Spleen (tissue), 11 donors: ENCODE measurements around the gene GPD2. TPM values are rescaled to one million over a fixed set of nuclear protein-coding genes. Genes with fewer than 3 reads are reported as not detected.

ENCODE experiments used
- DNase-seq: peaks from one replicate; pipeline ENCODE4 v3.0.0-alpha.2; 2020
- H3K27ac ChIP-seq, 8 donors: fragments of 200-600 bp; sonication (generic) in 7 of 8; 1 replicate in 4 of 8; 2 replicates in 4 of 8; pipeline versions ENCODE4 v1.5.0 to v1.8.0; 2016 to 2021; ENCODE audit warnings: inconsistent platforms in 4 of 8, mild to moderate bottlenecking in 4 of 8, moderate library complexity in 1 of 8
- H3K27me3 ChIP-seq, 7 donors: fragments of 200-600 bp; sonication (generic) in 6 of 7; replicated peaks in 1 of 7; 1 replicate in 4 of 7; 2 replicates in 3 of 7; pipeline versions ENCODE4 v1.5.0 to v1.8.0; 2016 to 2021; ENCODE audit warnings: inconsistent platforms in 3 of 7, mild to moderate bottlenecking in 1 of 7
- H3K36me3 ChIP-seq, 6 donors: fragments of 200-600 bp; sonication (generic) in 5 of 6; 1 replicate in 4 of 6; 2 replicates in 2 of 6; pipeline versions ENCODE4 v1.5.0 to v1.8.0; 2016 to 2021; ENCODE audit warnings: inconsistent platforms in 2 of 6
- H3K4me1 ChIP-seq, 6 donors: fragments of 200-600 bp; sonication (generic) in 5 of 6; 1 replicate in 3 of 6; 2 replicates in 3 of 6; pipeline versions ENCODE4 v1.5.0 to v1.8.0; 2016 to 2021; ENCODE audit warnings: inconsistent platforms in 3 of 6
- H3K4me3 ChIP-seq, 8 donors: fragments of 200-600 bp; sonication (generic) in 7 of 8; 1 replicate in 4 of 8; 2 replicates in 4 of 8; pipeline versions ENCODE4 v1.5.0 to v1.8.0; 2016 to 2021; ENCODE audit warnings: inconsistent platforms in 4 of 8, mild to moderate bottlenecking in 4 of 8, moderate library complexity in 2 of 8
- H3K9me3 ChIP-seq, 8 donors: fragments of 200-600 bp; sonication (generic) in 7 of 8; 1 replicate in 4 of 8; 2 replicates in 4 of 8; pipeline versions ENCODE4 v1.5.0 to v1.8.0; 2016 to 2021; ENCODE audit warnings: inconsistent platforms in 4 of 8
- POLR2A ChIP-seq, 3 donors: fragments of 450-650 bp; IDR thresholded peaks; one replicate each; pipeline ENCODE4 v1.5.1; 2017; ENCODE audit warnings: antibody characterized with exemption in 3 of 3, mild to moderate bottlenecking in 1 of 3
- POLR2AphosphoS5 ChIP-seq, 3 donors: sonication (generic); formaldehyde crosslinking; IDR thresholded peaks; one replicate each; pipeline ENCODE4 v1.5.1; 2017; ENCODE audit warnings: antibody characterized with exemption in 3 of 3
- WGBS, 5 donors: extraction: QIAGEN DNeasy Blood & Tissue Kit in 3 of 5; methylation state at CpG; one replicate each; pipeline versions ENCODE4 v1.1.5 to v1.1.7; 2013 to 2018; 5-methylcytosine and 5-hydroxymethylcytosine counted together
- intact Hi-C: fragments of 100-400 bp; cut with DNase I; formaldehyde crosslinking; loops from one replicate; pipeline ENCODE4 v1.15.0; 2023; ENCODE audit warnings: low total_unique reads
- polyA plus RNA-seq, 3 donors: library from polyadenylated mRNA; stranded (reverse); fragments of 200-250 nt; gene quantifications; one replicate each; pipeline ENCODE4 v1.2.1, GENCODE V29; 2013
- total RNA-seq, 7 donors: library from RNA; depleted of rRNA in 3 of 7; stranded (reverse); fragments of >200 nt in 3 of 7; fragmentation: NEBNext Ultra II Directional in 4 of 7; extraction: Animal tissue kit (Norgen Biotek cat#: 25700) in 4 of 7; gene quantifications; one replicate each; pipeline versions ENCODE4 v1.1.0 to v1.2.1, GENCODE V29; 2016 to 2021
- TF ChIP-seq, protein P1 (sequence below), 11 experiments: fragments of 200-600 bp in 7 of 11; fragments of 450-650 bp in 4 of 11; sonication (generic) in 4 of 11; IDR thresholded peaks in 8 of 11; conservative IDR thresholded peaks in 3 of 11; 1 replicate in 7 of 11; 2 replicates in 4 of 11; pipeline versions ENCODE4 v1.4.0 to v1.8.0; 2016 to 2021; ENCODE audit warnings: antibody characterized with exemption in 11 of 11, inconsistent platforms in 4 of 11, mild to moderate bottlenecking in 1 of 11
- donor health status: healthy with polysubstance abuse.
- donor health status: DM: no; HTN: no; CAD: no; lungs with moderate emphysema.
- donor health status: DM: no; HTN: no; CAD: no.
- donor health status: Bipolar disorder and iron deficiency.
- donor health status: healthy.
- donor health status: DM: no; HTN: no; CAD: no.
- donor health status: DM: yes; HTN: yes; CAD: no.

The GPD2 gene
- total and polyA plus RNA-seq, 10 donors: 3.5 to 74.9 (median 28.8) TPM

GRCh38 chr2:156541229-156541628, 105.0 kb downstream of the GPD2 start:
- Histone ChIP-seq H3K4me1 (peaks cover 0 to 11% (median 2%) of the 10 kb centered on the region in 6 donors), H3K4me3 (no peak overlapping the region), H3K9me3 (no peaks in the 10 kb centered on the region), H3K27ac (no peak overlapping the region), H3K27me3 (no peaks in the 10 kb centered on the region), H3K36me3 (peaks cover 0 to 28% (median 0%) of the 10 kb centered on the region in 6 donors)
- DNase-seq: no peak
- no peak for TF ChIP-seq POLR2AphosphoS5 (IDR thresholded peaks at IDR 0.05)
- no peak for TF ChIP-seq POLR2A (IDR thresholded peaks at IDR 0.05)
- TF ChIP-seq, protein P1, sequence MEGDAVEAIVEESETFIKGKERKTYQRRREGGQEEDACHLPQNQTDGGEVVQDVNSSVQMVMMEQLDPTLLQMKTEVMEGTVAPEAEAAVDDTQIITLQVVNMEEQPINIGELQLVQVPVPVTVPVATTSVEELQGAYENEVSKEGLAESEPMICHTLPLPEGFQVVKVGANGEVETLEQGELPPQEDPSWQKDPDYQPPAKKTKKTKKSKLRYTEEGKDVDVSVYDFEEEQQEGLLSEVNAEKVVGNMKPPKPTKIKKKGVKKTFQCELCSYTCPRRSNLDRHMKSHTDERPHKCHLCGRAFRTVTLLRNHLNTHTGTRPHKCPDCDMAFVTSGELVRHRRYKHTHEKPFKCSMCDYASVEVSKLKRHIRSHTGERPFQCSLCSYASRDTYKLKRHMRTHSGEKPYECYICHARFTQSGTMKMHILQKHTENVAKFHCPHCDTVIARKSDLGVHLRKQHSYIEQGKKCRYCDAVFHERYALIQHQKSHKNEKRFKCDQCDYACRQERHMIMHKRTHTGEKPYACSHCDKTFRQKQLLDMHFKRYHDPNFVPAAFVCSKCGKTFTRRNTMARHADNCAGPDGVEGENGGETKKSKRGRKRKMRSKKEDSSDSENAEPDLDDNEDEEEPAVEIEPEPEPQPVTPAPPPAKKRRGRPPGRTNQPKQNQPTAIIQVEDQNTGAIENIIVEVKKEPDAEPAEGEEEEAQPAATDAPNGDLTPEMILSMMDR (IDR thresholded peaks at IDR 0.05 in 8 of 11, conservative IDR thresholded peaks at IDR 0.05 in 3 of 11): no peak
- intact Hi-C loops: no loop called here

DNA sequence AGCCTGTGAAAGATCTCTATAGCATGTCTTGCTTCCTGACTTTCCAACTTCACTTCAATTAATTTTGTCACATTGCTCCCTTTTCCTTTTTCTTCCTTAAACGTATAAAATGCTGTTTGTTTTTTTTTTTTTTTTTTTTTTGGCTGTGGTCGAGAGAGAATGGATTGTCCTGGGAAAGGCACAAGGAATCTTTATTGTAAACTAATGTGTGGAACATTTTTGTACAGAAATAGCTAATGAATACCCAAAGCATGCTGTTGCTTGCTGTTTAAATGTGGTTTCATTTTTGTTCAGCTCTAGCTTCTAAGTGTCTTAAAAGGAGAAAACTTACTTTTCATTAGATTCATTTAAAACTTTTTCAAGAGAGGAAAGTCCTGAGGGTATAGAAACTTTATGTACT, 105.5 kb downstream of the GPD2 start:
- TF ChIP-seq, protein P1 (IDR thresholded peaks at IDR 0.05 in 8 of 11, conservative IDR thresholded peaks at IDR 0.05 in 3 of 11): no peak
- TF ChIP-seq POLR2A (IDR thresholded peaks at IDR 0.05) (no peak), POLR2AphosphoS5 (IDR thresholded peaks at IDR 0.05) (no peak)
- Histone ChIP-seq H3K27ac (no peak overlapping the region), H3K9me3 (no peaks in the 10 kb centered on the region), H3K36me3 (peaks cover 0 to 27% (median 0%) of the 10 kb centered on the region in 6 donors), H3K4me3 (no peak overlapping the region), H3K27me3 (no peaks in the 10 kb centered on the region), H3K4me1 (peaks cover 0 to 11% (median 2%) of the 10 kb centered on the region in 6 donors)
- WGBS, 5 donors: 62 to 84% (median 71%) methylated on average over 2 of the region's 2 CpGs
- intact Hi-C loops: no loop called here
- DNase-seq: no peak

DNA sequence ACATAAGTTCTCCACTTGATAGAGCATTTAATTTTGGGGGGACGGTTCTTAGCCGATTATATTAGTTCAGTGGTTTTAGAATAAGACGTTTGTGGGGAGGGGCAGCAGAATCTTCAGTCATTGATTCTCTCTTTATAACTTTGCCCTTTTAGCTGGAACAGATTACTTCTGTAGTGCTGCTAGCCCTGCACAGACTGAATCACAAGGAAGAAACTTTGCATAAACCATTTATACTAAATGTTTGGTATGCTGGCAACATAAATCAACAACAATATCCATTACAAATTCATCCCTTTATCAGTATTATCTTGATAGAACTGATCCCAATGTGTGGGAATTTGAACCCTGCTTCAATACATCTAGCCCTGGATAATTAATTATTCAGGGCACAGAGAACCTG, 112.2 kb downstream of the GPD2 start:
- H3K36me3 ChIP-seq: peaks cover 0 to 48% (median 10%) of the 10 kb centered on the region in 6 donors
- no peak for DNase-seq
- 56 to 93% (median 90%) methylated on average over 3 of the region's 3 CpGs for WGBS, 5 donors
- H3K9me3 ChIP-seq: no peaks in the 10 kb centered on the region
- no peaks in the 10 kb centered on the region for H3K4me1 ChIP-seq
- no peak overlapping the region for H3K27ac ChIP-seq
- intact Hi-C loops: no loop called here
- no peaks in the 10 kb centered on the region for H3K27me3 ChIP-seq
- no peak overlapping the region for H3K4me3 ChIP-seq
- TF ChIP-seq, protein P1 (IDR thresholded peaks at IDR 0.05 in 8 of 11, conservative IDR thresholded peaks at IDR 0.05 in 3 of 11): no peak
- no peak for TF ChIP-seq POLR2A (IDR thresholded peaks at IDR 0.05)
- TF ChIP-seq POLR2AphosphoS5 (IDR thresholded peaks at IDR 0.05): no peak

DNA sequence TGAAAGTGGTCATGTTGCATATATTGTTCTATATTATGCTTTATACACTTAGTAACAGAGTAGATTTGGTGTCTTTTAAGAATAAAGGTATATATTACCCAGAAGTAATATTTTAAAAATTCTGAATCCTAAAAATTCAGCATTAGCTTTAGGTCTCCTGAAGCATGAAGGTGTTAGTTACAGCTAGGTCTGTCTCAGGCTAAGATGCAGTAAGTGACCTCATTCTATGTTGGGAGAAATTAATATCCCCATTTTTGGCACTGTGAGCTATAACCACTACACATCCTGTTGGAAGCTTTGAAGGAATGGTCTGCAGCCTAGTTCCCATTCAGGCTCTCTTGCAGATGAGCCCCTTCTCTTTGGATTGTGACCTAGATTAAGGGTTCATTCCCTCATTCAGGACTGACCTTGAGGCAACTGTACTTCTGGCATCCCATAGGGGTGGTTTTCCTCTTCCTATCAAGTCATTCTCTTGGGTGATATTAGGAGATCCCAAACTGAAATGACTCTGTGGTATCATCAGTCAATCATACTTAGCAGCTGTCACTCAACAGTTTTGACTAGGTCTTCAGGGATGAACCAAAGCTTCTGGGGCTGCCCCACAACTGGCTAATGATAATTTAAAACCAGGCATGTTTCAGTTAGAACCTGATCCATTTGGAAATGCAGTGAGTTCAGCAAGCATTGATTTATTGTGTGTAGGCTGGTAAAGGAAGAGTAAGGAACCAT, 117.7 kb downstream of the GPD2 start:
- DNase-seq: no peak
- Histone ChIP-seq H3K27me3 (no peaks in the 10 kb centered on the region), H3K9me3 (no peaks in the 10 kb centered on the region), H3K36me3 (peaks cover 0 to 56% (median 25%) of the 10 kb centered on the region in 6 donors), H3K27ac (no peak overlapping the region), H3K4me1 (no peaks in the 10 kb centered on the region), H3K4me3 (no peak overlapping the region)
- TF ChIP-seq POLR2A (IDR thresholded peaks at IDR 0.05) (no peak), POLR2AphosphoS5 (IDR thresholded peaks at IDR 0.05) (no peak)
- TF ChIP-seq, protein P1 (IDR thresholded peaks at IDR 0.05 in 8 of 11, conservative IDR thresholded peaks at IDR 0.05 in 3 of 11): no peak
- intact Hi-C loops: no loop called here
